ENCODE measurements around the gene FHOD3.

- TF ChIP-seq, protein P1, sequence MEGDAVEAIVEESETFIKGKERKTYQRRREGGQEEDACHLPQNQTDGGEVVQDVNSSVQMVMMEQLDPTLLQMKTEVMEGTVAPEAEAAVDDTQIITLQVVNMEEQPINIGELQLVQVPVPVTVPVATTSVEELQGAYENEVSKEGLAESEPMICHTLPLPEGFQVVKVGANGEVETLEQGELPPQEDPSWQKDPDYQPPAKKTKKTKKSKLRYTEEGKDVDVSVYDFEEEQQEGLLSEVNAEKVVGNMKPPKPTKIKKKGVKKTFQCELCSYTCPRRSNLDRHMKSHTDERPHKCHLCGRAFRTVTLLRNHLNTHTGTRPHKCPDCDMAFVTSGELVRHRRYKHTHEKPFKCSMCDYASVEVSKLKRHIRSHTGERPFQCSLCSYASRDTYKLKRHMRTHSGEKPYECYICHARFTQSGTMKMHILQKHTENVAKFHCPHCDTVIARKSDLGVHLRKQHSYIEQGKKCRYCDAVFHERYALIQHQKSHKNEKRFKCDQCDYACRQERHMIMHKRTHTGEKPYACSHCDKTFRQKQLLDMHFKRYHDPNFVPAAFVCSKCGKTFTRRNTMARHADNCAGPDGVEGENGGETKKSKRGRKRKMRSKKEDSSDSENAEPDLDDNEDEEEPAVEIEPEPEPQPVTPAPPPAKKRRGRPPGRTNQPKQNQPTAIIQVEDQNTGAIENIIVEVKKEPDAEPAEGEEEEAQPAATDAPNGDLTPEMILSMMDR (IDR thresholded peaks at IDR 0.05 in 8 of 11, conservative IDR thresholded peaks at IDR 0.05 in 3 of 11) = no peak
- TF ChIP-seq POLR2A (IDR thresholded peaks at IDR 0.05) = no peak
- TF ChIP-seq POLR2AphosphoS5 (IDR thresholded peaks at IDR 0.05) = no peak
These were observed 121.8 kb downstream of the FHOD3 start for GRCh38 chr18:36419188-36419899.

Data from spleen (tissue), 7 donors.